HG03378 (cell line): ENCODE measurements around the gene NID1.
"Not testable (repeated sequence)": the region's sequence is repeated elsewhere in the genome, so short reads cannot be mapped to it uniquely, and the experiment has no call there.

ENCODE experiments used
- ATAC-seq: cut with Tn5 transposase; IDR thresholded peaks from one replicate; pipeline ENCODE4 v1.9.1; 2021; ENCODE audit warnings: mild to moderate bottlenecking, moderate library complexity; ENCODE audit not compliant: unreplicated experiment

Gene NID1

DNA sequence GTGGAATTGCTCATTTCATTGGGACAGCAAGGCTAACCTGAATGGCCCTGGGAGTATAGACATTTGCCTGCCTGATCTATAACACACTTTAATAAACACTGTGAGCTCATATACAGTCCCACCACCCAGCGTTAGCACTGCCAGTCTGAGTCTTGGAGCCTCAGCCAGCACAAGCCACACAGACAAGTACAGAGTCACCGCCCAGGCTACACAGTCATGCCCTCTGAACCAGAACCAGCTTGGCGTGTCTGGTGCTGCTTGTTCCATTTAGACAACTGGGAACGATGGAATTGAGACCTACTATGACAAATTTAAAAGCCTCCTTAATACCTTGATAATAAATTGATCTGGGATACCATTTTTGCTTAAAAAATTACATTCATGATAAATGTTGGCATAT, 31.6 kb downstream of the NID1 start:
- no peak for ATAC-seq

DNA sequence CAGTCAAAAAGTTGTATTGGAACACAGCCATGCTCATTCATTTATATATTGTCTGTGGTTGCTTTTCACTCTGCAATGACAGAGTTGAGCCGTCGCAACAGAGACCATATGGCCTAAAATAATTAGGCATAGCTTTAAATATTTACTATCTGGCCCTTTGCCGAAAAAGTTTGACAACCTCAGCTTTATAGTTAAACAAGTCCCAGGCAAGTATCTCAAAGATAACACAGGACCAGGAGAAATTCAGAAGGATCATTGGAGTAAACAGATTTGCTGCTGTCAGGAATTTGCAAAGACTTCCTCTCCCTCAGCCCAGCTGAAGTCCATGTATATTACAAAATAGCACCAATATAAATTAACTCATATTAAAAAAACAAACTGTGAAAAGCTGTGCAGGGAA, 34.4 kb downstream of the NID1 start:
- ATAC-seq: no peak

DNA sequence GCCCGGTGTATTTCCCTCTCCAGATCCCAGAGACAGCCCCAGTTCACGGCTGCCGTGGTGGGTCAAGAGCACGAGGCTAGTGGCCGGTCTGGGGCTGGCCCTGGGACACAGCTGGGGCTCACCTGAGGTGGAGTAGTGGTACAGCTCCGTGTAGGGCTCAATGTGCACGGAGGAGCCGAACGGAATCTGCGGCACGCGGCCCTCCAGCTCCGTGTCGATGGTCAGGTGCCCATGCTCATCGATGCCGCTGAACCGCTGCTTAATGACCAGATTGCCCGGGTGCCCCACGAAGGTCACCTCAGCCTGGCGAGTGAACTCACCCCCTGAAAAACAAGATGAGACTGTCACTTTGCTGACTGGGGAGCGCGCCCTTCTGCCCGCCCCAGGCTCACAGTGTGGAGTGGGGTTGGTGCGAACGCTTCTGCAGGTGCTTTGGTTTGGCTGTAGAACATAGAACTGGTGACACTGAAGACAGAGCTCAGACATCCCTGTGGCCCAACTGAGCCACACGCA, 35.4 kb downstream of the NID1 start:
- no peak for ATAC-seq

GRCh38 chr1:236027104-236027503, 37.8 kb downstream of the NID1 start:
- no peak for ATAC-seq

- ATAC-seq: no peak
These were observed 39.1 kb downstream of the NID1 start for GRCh38 chr1:236025836-236026235.

DNA sequence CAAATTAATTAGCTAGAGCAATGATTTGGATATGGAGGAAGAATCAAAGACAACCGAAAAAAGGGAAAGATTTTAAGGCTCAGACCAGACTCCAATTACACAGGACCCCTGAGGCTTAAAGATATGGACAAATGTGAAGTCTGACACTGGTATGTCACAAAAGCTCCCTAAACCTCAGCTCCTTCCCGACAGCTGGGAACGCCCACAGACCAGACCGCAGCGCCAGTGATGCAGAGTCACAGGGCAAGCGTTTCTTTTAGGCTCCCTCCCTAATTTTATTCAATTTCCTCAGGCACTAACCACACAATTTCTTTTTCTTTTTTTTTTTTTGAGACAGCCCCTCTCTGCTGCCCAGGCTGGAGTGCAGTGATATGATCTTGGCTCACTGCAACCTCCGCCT, 40.2 kb downstream of the NID1 start:
- ATAC-seq: no peak

DNA sequence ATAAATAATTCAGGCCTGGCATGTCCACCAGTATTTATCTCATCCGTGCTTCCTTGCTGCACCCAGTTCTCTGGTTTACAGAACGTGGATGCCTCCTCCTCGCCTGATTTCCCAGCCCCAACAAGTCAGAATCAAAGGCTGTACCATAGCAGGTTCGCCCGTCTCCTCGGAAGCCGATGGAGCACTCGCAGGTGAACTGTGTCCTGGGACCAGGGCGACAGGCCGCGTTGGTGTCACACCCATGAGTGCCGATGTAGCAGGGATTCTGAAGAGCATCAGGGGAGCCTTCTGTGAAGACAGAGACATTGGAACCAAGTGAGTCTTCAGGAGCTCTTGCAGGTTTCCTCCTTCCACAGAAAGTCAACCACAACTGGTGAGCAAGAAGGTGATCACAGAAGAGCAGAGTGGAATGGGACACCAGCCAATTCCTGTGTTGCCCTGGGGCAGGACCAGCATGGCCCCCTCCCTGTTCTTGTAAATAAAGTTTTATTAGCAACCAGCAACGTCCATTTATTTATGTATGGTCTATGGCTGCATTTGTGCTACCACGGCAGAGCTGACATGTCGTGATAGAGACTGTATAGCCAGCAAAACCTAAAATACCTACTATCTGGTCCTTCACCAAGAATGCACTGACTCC, 40.8 kb downstream of the NID1 start:
- no peak for ATAC-seq

- ATAC-seq: no peak
These were observed 43.3 kb downstream of the NID1 start for GRCh38 chr1:236021424-236022135.

DNA sequence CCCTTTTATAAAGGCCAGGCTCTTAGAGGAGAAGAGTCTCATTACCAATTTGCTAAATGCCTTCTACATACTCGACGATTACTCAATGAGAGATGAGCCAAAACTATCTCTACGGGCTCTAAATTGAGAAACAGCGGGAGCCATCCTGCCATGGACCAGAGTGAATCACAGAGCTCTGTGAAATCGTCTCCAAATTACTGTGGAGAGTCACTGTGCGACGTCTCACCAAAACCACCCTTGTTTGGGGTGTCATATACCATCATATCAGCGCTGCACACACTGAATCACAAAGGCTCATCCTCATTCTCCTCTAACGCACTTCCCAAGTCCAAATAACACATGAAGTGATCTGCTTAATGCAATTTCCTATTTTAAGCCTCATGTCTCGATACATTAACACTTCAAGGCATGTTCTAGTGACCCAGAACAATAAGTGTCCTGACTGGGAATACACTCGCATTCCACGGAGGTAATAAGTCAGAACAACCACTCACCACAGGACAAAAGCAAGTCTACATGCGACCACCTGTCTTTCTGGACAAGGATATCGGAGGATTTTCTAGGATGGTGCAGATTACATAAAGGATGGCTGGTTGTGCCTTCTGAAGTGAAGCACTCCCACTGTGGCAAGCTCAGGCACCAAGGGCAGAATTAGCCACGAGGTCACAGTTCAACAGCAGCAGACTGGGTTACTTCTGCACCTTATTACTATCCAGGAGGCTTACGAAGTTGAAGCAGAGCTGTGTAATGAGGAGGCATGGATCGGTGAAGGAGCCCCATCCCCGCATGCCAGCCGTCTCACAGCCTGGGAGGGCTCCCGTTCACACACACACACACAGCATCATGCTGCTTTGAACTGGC, 44.3 kb downstream of the NID1 start:
- ATAC-seq: no peak

- no peak for ATAC-seq
These were observed 45.9 kb downstream of the NID1 start for GRCh38 chr1:236018885-236019453.

- ATAC-seq: no peak
These were observed 48.0 kb downstream of the NID1 start for GRCh38 chr1:236016782-236017400.

- ATAC-seq: no peak
These were observed 48.8 kb downstream of the NID1 start for GRCh38 chr1:236016083-236016482.

GRCh38 chr1:236015539-236015938, 49.4 kb downstream of the NID1 start:
- ATAC-seq: no peak

GRCh38 chr1:236013330-236013729, 51.6 kb downstream of the NID1 start:
- ATAC-seq: no peak

- ATAC-seq: no peak
These were observed 53.2 kb downstream of the NID1 start for GRCh38 chr1:236011641-236012040.

DNA sequence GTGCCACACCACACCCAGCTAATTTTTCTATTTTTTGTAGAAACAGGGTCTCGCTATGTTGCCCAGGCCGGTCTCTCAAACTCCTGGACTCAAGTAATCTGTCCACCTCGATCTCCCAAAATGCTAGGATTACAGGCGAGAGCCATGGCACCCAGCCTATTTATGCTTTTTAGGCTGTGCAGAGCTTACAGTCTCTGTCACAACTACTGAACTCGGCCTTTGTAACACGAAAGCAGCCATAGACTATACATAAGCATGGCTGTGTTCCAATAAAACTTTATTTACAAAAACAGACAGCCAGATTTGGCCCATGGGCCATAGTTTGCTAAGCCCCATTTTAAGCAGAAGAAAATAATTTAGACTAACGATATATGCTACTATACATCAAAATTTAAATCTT, 54.4 kb downstream of the NID1 start:
- ATAC-seq: no peak

DNA sequence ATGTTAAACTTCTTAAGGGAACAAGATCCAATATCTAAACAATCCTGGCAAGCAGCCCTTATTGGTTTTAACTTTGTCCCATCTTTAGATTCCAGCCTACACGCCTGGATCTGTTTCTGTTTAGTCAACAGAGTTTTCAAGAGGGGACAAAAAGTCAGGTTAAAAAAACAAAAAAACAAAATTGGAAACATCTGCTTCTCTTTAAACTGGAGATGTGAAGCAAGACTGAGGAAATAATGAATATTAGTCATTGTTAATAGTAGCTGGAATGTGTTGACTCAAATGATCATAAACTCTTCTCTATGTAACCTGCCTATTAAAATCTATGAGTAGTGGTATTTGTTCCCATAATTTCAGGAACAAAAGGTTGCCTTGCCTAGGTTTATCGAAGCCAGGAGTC, 55.0 kb downstream of the NID1 start:
- no peak for ATAC-seq

GRCh38 chr1:236009191-236009590, 55.7 kb downstream of the NID1 start:
- ATAC-seq: no peak

DNA sequence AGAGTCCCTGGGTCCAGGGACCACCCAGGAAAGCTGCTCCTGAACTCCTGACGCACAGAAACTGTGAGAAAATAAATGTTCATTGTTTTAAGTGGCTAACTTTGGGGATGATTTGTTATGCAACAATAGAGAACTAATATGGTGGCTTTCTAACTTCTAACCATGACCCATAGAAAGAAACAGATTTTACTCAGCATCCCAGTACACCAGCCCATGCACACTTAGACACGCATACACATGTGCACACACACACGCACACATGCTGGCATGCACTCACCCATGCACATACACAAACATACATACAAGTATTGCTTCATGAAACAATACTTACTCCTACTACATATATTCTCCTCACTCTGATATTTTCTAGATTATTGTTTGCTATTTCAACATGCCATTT, 57.1 kb downstream of the NID1 start:
- no peak for ATAC-seq

- ATAC-seq: not testable (repeated sequence)
These were observed 61.8 kb downstream of the NID1 start for GRCh38 chr1:236003058-236003457.

DNA sequence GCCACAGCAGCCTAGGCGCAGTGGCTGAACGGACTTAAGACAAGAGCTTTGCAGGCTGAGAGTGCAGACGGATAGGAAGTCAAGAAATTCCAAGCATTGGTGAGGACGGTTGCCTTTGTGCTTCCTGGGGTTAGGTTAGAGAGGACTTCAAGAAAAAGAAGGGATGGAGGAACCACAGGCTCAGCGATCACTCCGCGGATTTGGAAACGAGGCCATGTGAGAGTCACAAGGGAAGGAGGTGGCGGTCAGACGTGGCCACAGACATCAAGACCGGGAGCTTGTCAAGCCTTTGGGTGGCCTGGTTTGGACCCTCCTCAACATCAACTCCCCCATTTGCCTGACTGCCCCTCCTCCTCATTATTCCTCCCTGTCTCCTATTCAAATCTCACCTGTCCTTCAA, 62.3 kb downstream of the NID1 start:
- no peak for ATAC-seq
